PC-3 (cell line): ENCODE measurements around the gene SEC14L2. TPM values are rescaled to one million over a fixed set of nuclear protein-coding genes. Genes with fewer than 3 reads are reported as not detected.

Source experiments
- ATAC-seq: fragments of 200-7000 bp; cut with Tn5 transposase; 2 replicates; pipeline ENCODE4 v1.9.1; 2020; ENCODE audit warnings: mild to moderate bottlenecking, moderate library complexity
- BruUV-seq: library from RNA; stranded (reverse); fragments of 400-500 nt; replicated peaks from 2 replicates; lab custom pipeline; 2021; lab: Mats Ljungman, UMichigan
- CTCF ChIA-PET: fragments of 300-600 bp; sonication (Branson Sonifier 250); formaldehyde crosslinking; loops from one replicate; lab custom pipeline; 2022; ENCODE audit warnings: antibody characterized with exemption; lab: Charles Lee
- POLR2A ChIA-PET: fragments of 300-600 bp; sonication (Branson Sonifier 250); formaldehyde crosslinking; loops from one replicate; lab custom pipeline; 2022; ENCODE audit warnings: antibody characterized with exemption; ENCODE audit not compliant: unreplicated experiment; lab: Charles Lee
- DNase-seq: peaks from one replicate; pipeline ENCODE4 v3.0.0-alpha.2; 2015
- H2AFZ ChIP-seq: fragments of 300-600 bp; sonication (generic); 2 replicates; pipeline ENCODE4 v1.6.0; 2016; ENCODE audit warnings: antibody characterized with exemption, low read length
- H3F3A ChIP-seq: fragments of 300-600 bp; sonication (generic); one replicate; pipeline ENCODE4 v1.6.0; 2017; ENCODE audit warnings: antibody characterized with exemption, low read length, control low read depth, mild to moderate bottlenecking; ENCODE audit not compliant: unreplicated experiment
- H3K27ac ChIP-seq: fragments of 300-600 bp; sonication (generic); 2 replicates; pipeline ENCODE4 v1.5.1; 2016; ENCODE audit warnings: mild to moderate bottlenecking, low read length
- H3K27me3 ChIP-seq: fragments of 300-600 bp; sonication (generic); 2 replicates; pipeline ENCODE4 v1.6.1; 2016; ENCODE audit warnings: low read length, mixed read lengths
- H3K36me3 ChIP-seq: fragments of 300-600 bp; sonication (generic); 2 replicates; pipeline ENCODE4 v1.6.1; 2016; ENCODE audit warnings: low read depth, mixed run types, low read length, mixed read lengths
- H3K4me1 ChIP-seq: fragments of 300-600 bp; sonication (generic); 2 replicates; pipeline ENCODE4 v1.5.1; 2016; ENCODE audit warnings: low read length; ENCODE audit not compliant: insufficient read depth
- H3K4me2 ChIP-seq: fragments of 300-600 bp; sonication (generic); 2 replicates; pipeline ENCODE4 v1.6.0; 2016; ENCODE audit warnings: low read length
- H3K4me3 ChIP-seq: fragments of 300-600 bp; sonication (generic); 2 replicates; pipeline ENCODE4 v1.5.1; 2016; ENCODE audit warnings: mild to moderate bottlenecking, low read length, mixed read lengths
- H3K79me2 ChIP-seq: fragments of 300-600 bp; sonication (generic); 2 replicates; pipeline ENCODE4 v1.6.1; 2017; ENCODE audit warnings: low read length, mixed read lengths
- H3K9ac ChIP-seq: fragments of 300-600 bp; sonication (generic); 2 replicates; pipeline ENCODE4 v1.6.0; 2016; ENCODE audit warnings: mild to moderate bottlenecking, low read length
- H3K9me2 ChIP-seq: fragments of 300-600 bp; sonication (generic); replicated peaks from 2 replicates; pipeline ENCODE4 v1.6.1; 2016; ENCODE audit warnings: mixed run types, low read length, mixed read lengths
- H3K9me3 ChIP-seq: fragments of 300-600 bp; sonication (generic); 2 replicates; pipeline ENCODE4 v1.6.1; 2016; ENCODE audit warnings: low read length, mixed read lengths
- H4K20me1 ChIP-seq: fragments of 300-600 bp; sonication (generic); 2 replicates; pipeline ENCODE4 v1.6.1; 2016; ENCODE audit warnings: low read length, mixed read lengths
- CTCF ChIP-seq: fragments of 300-600 bp; sonication (generic); conservative IDR thresholded peaks from 2 replicates; pipeline ENCODE4 v1.5.1; 2017; ENCODE audit warnings: antibody characterized with exemption, low read depth, mild to moderate bottlenecking, low read length
- EZH2 ChIP-seq: fragments of 300-600 bp; sonication (generic); IDR thresholded peaks from one replicate; pipeline ENCODE4 v1.6.1; 2017; ENCODE audit warnings: antibody characterized with exemption, mild to moderate bottlenecking, low read length; ENCODE audit not compliant: unreplicated experiment
- EZH2phosphoT487 ChIP-seq: fragments of 300-600 bp; sonication (generic); IDR thresholded peaks from 2 replicates; pipeline ENCODE4 v1.6.1; 2018; ENCODE audit warnings: mild to moderate bottlenecking, antibody characterized with exemption, low read length, borderline replicate concordance
- intact Hi-C: fragments of 100-400 bp; cut with micrococcal nuclease; formaldehyde crosslinking; loops from 2 replicates; pipeline ENCODE4 v1.9.0; 2023
- total RNA-seq: library from RNA; depleted of rRNA; stranded (reverse); fragments of >200 nt; gene quantifications from 2 replicates; pipeline ENCODE4 v1.2.3, GENCODE V29; 2014

The SEC14L2 gene
- total RNA-seq, 1 experiment from 2014 or later, result 16.8 TPM

- Histone ChIP-seq H4K20me1 (no peaks in the 10 kb centered on the region), H3K4me2 (no peak overlapping the region), H3K79me2 (no peaks in the 10 kb centered on the region), H3K36me3 (no peaks in the 10 kb centered on the region), H3K9ac (no peak overlapping the region), H3K9me2 (no peaks in the 10 kb centered on the region), H3K27ac (no peak overlapping the region), H3F3A (no peaks in the 10 kb centered on the region), H3K27me3 (no peaks in the 10 kb centered on the region), H3K4me1 (no peaks in the 10 kb centered on the region), H2AFZ (no peak overlapping the region), H3K4me3 (no peak overlapping the region), H3K9me3 (no peaks in the 10 kb centered on the region)
- no peak for TF ChIP-seq EZH2
- no peak for TF ChIP-seq EZH2phosphoT487
- no peak for TF ChIP-seq CTCF
- ATAC-seq (no peak), DNase-seq (no peak)
- BruUV-seq, result no TSS peak
- CTCF ChIA-PET, result no interaction called here
- POLR2A ChIA-PET, result interaction anchor here (0.6 kb wide), 1 partner anchor 266 kb away, joined by 3 read pairs; no protein-coding TSS in a partner anchor
- intact Hi-C loops, result no loop called here
Measured at GRCh38 chr22:30370641-30371230, 26.1 kb upstream of the SEC14L2 start.

GRCh38 chr22:30371321-30371720 lies 25.5 kb upstream of the SEC14L2 start:
- Histone ChIP-seq H3K4me1 (no peaks in the 10 kb centered on the region), H2AFZ (no peak overlapping the region), H3K79me2 (no peaks in the 10 kb centered on the region), H3K27me3 (no peaks in the 10 kb centered on the region), H3K4me3 (no peak overlapping the region), H3K27ac (no peak overlapping the region), H3K9ac (no peak overlapping the region), H3K36me3 (no peaks in the 10 kb centered on the region), H3K9me2 (no peaks in the 10 kb centered on the region), H4K20me1 (no peaks in the 10 kb centered on the region), H3K4me2 (no peak overlapping the region), H3K9me3 (no peaks in the 10 kb centered on the region), H3F3A (no peaks in the 10 kb centered on the region)
- ChIA-PET POLR2A (interaction anchor here (0.6 kb wide), 1 partner anchor 267 kb away, joined by 3 read pairs; no protein-coding TSS in a partner anchor), CTCF (no interaction called here)
- DNase-seq (no peak), ATAC-seq (no peak)
- BruUV-seq, result no TSS peak
- intact Hi-C loops, result no loop called here
- no peak for TF ChIP-seq CTCF
- TF ChIP-seq EZH2phosphoT487, result no peak
- no peak for TF ChIP-seq EZH2

DNA sequence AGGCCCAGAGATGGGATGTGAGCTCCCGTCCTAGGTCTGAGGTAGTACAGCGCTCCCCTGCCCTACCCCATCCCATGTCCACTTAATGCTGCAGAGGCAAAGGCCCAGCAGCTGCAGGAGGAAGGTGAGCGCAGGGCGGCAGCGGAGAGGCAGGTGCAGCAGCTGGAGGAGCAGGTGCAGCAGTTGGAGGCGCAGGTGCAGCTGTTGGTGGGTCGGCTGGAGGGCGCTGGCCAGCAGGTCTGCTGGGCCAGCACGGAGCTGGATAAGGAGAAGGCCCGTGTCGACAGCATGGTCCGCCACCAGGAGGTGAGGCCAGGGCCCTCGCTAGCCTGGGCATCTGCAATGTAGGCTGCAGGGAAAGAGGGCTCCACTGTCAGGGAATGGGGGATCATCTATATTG lies 24.8 kb upstream of the SEC14L2 start:
- H3K9ac ChIP-seq, result no peak overlapping the region
- no TSS peak for BruUV-seq
- intact Hi-C loops, result no loop called here
- H3K9me3 ChIP-seq, result no peaks in the 10 kb centered on the region
- H2AFZ ChIP-seq, result no peak overlapping the region
- H4K20me1 ChIP-seq, result no peaks in the 10 kb centered on the region
- CTCF ChIA-PET, result no interaction called here
- H3K79me2 ChIP-seq, result no peaks in the 10 kb centered on the region
- no peaks in the 10 kb centered on the region for H3F3A ChIP-seq
- no peaks in the 10 kb centered on the region for H3K4me1 ChIP-seq
- no peak for TF ChIP-seq EZH2
- no peak for TF ChIP-seq EZH2phosphoT487
- TF ChIP-seq CTCF, result no peak
- H3K4me2 ChIP-seq, result no peak overlapping the region
- no peak overlapping the region for H3K27ac ChIP-seq
- H3K9me2 ChIP-seq, result no peaks in the 10 kb centered on the region
- ATAC-seq (no peak), DNase-seq (no peak)
- no peaks in the 10 kb centered on the region for H3K27me3 ChIP-seq
- no peaks in the 10 kb centered on the region for H3K36me3 ChIP-seq
- POLR2A ChIA-PET, result no interaction called here
- no peak overlapping the region for H3K4me3 ChIP-seq
